NCI-H128 (cell line): ENCODE measurements around the gene UST.
"Not testable (repeated sequence)": the region's sequence is repeated elsewhere in the genome, so short reads cannot be mapped to it uniquely, and the experiment has no call there.

Experiments used
- DNase-seq: peaks from one replicate; lab custom pipeline; 2025; ENCODE audit not compliant: unreplicated experiment; lab: John Stamatoyannopoulos, UW

The UST gene

DNA sequence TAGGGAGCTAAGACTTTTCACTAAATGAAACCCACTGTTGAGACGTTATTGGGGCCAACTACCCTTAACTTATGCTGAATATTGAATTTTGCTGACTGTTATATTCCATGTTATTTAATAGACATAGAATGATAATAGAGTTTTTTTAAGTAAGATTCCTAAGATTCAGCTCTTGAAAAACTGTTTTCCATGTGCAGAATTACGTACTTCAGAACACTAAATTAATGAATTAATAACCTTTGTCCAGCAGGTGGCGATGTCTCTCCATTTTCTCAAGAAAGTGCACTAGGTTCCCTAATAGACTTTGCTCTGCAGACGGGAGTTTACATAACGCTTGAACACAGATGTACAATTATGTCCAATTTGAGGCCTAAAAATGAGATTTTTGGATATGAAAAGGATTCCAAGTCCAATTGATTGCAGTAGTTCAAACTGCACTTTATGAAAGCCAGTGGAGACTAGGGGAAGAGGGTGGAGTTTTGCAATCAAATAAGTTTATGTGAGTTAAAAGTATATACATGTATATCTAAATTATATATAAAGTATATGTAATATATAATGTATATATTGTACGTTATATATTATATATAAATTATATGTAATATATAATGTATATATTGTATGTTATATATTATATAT lies 282.1 kb downstream of the UST start:
- peak; percentile 78 for DNase-seq

GRCh38 chr6:149031201-149031858 lies 284.5 kb downstream of the UST start:
- DNase-seq: no peak

GRCh38 chr6:149031859-149032598 lies 285.2 kb downstream of the UST start:
- no peak for DNase-seq

DNA sequence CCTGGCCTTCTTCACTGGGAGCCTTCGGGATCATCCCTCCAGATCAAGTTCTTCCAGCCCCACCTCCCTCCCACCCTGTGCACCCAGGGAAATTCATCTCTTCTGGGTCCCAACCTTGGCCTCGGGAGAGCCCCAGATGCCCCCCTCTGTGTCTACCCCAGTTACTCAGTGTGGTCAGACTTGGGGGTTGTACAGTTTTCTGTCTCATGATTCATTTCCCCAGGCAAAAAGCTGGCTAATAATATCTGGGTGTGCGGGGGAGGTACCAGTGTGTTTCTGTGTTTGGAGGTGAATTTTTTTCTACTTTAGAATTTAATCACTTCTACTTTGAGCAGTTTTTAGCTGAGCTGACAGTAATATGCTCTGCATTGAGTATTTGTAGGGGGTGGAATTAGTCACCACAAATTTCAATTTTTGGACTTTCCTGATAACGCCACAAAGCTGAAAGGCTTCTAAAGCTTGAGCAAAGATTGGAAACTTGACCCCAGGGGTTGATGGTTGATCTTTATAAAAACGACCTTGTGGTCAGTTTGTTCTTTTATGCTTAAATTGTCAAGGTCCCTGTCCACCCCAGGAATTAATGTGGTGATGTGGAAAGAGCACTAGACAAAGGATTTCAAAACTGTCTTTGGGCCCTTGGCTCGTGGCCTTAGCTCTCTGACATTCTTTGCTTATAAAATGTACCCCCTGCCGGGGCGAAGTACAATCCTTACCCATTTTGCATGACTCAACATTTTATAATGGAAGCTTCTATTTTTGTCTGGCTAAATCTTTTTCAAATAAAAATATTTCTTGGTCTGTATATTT lies 286.0 kb downstream of the UST start:
- no peak for DNase-seq

DNA sequence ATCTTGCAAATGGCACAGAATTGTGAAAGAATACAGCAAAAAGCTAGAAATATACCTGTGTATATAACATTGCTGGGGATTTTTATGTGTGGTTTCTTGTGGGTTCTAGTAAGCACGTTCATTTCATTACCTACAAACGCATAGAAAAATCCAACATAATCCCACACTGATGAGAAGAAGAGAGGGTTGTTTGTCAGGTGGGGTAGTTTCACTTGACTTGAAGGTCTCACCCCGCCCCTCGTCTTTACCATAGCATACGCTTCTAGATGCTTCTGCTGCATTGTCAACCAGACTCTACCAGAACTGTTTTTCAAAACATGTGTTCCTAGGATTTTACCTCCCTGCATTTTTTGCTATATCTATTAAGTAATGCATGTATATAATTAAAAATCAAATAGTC lies 286.6 kb downstream of the UST start:
- no peak for DNase-seq

DNA sequence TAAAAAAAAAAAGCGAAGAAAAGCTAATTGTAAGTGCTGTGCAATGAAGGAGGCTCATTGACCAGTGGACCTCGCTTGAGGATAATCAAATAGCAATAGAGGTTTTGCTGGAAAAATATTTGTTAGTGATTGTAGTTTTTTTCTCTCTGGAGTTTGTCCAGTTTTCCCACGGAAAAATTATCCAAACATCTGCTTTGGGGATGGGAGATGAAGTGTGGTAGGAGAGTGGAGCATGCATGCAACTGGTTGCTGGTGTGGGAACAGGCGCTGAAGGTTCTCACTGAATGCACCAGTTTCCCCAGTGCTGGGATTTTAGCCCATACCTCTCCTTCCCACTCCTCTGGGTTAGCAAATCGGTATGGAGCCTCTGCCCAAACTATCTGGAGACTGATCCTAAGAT lies 288.9 kb downstream of the UST start:
- DNase-seq: no peak

DNA sequence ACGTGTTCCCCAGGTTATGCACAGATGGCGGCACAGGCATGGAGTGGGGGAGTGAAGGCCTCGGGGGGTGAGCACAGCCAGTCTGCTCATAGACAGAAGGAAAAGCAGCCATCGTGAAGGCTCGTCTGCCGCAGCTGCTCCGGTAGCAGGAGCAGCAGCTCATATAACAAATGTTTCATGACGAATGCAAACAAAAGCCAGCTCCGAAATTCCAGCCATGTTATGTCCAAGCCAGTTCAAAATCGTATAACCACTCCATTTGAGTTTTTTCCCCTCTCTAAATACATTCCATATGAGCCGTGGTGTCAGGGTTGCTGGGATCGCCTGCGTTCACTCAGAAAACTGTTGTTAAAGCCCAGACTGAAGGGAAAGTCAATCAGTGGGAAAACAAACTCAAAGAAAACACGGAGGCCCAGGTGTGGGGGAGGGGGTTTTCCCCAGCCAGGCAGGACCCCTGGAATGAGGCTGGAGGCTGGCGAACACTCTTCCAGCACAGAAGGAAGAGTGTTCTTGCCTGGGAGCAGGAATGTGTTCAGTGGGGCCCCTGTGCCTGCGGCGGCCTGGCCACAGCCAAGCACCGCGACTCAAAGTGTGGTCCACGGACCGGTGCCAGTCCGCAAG lies 290.3 kb downstream of the UST start:
- DNase-seq: no peak

- DNase-seq: not testable (repeated sequence)
Observed at GRCh38 chr6:149039025-149039424, 292.2 kb downstream of the UST start.

- no peak for DNase-seq
Observed at GRCh38 chr6:149041953-149042352, 295.1 kb downstream of the UST start.

DNA sequence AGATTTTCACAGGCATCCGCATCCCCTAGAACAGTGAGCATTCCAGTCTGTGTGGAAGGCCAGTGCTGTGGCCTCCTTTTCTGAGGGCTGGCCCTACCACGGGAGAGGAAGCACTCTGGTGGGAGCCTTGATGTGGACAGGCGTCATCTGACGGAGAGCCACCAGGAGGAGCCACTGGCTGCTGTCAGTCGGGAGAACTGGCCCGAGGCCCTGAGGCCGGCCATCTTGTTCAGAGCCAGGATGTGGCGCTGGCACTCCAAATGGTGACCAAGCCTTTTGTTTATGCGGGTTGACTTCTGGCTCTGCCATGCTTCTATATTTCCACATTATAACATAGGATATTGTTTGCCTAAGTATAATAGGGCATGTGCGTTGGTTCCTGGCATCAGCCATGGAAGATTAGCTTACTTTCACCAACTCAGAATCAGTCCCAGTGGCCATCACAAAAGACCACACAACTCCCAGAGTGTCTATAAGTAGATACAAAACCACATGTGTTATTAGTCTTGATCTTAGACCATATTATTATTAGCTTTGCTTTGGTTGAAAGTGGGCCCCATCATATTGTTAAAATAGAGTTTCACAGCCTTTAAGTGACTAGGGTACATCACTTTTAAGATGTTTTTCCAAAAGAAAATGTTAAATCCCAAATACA lies 296.8 kb downstream of the UST start:
- no peak for DNase-seq

DNA sequence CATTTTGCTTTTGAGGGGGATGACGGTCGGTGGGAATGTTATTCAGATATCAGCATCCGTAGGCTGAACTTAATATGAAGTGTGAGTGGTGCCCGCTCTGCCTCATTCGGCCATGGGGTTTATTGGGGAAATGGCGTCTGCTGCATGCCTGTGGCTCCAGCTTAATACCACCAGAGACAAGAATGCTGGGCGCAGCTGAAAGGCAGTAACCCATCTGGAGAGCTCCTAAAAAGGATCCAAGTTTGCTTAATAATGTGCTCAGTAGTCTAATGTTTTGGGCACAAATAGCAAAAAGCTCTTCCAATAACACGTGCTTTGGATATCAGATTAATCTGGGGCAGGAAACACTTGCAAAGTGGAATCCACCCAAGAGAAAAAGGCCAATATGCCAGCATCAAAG lies 297.7 kb downstream of the UST start:
- DNase-seq: no peak

DNA sequence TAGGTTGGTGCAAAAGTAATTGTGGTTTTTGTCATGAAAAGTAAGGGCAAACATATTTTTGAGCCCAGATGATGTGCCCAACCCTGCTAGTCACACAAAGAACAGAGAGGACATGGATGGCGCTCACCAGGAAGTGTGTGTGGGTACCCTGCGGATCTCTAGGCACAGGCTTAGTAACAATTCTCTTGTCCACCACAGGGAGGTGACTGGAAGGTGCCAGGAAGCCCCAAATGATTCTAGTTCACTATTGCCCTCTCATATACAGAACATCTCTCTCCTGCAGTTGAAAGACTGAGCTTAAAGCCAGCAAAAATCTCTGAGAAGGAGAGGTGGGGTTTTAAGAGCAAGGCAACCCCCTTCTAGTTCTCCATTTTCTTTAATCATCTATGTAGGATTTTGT lies 298.6 kb downstream of the UST start:
- no peak for DNase-seq

GRCh38 chr6:149046164-149046821 lies 299.5 kb downstream of the UST start:
- no peak for DNase-seq

GRCh38 chr6:149046822-149047246 lies 300.0 kb downstream of the UST start:
- no peak for DNase-seq

DNA sequence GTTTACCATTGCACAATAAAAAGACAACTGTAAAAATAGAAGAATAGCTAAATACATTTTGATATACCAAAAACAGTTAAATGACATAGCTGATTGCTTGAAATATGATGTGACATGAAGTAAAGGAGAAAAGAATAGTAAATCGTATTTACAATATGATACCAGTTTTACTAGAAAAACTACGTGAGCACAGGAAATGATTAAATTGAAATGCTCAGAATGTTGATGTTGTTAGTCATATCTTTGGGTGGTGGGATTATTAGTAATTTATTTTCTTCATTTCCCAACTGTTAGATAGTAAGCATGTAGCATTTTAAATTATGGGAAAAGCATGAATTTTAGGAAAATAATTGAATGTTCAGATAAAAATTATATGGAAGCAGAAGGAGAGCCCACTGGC lies 302.4 kb downstream of the UST start:
- DNase-seq: no peak

DNA sequence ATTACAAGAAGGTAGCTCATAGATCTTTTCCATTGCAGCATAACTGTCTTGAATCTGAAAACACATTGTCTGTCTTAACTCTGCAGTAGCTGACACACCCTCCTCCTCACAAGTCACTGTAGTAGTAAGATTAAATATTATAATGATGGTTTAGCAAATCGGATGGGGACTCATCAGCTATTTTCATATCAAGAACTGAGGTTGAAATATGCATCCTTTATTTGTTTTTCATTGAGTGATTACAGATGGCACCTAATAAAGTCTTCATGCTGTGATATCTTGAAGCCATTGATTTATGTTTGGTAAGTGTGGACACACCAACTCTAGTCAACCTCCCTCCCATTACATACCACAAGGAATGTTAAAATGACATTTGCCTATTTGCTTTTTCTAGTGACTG lies 303.3 kb downstream of the UST start:
- no peak for DNase-seq

GRCh38 chr6:149052350-149053106 lies 305.7 kb downstream of the UST start:
- DNase-seq: no peak

DNA sequence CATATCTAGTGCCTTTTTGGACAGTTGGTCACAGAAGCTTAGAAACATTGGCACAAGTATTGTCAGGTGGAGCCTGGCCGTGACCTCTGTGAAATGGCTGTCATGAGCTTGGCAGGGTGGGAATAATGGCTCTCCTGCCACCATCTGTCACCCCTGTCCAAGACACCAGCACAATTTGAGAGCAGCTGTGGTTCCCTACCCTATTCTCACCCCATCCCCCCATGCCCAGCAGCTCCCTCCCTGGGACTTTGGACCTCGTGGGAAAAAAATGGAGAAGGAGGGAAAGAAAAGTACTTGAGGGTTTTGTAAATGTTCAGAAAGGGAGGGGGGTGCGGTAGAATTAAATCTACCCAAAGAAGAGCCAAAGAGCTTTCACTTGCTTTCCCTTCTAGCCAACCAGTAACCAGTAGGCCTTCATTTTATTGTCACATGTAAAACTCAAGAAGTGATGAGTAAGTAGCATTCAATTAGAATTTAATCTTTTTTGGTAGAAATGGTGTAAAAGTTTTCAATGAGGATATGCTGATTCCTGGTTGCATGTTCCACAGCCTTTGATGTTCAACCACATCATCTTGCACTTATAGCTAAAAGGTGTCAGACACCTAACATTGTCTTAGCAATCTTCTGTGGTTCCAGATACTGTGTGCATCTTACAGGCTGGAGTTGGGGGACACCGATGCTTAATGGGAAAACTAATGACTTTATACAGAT lies 307.2 kb downstream of the UST start:
- DNase-seq: no peak
